H1 (cell line): ENCODE measurements around the gene HACD3. TPM values are rescaled to one million over a fixed set of nuclear protein-coding genes. Genes with fewer than 3 reads are reported as not detected.

Source experiments
- CTCF ChIA-PET: fragments of 300-600 bp; sonication (Branson Sonifier 250); formaldehyde crosslinking; loops from one replicate; lab custom pipeline; 2021; ENCODE audit not compliant: partially characterized antibody; lab: Charles Lee
- POLR2A ChIA-PET: fragments of 300-600 bp; sonication (Branson Sonifier 250); formaldehyde crosslinking; loops from one replicate; lab custom pipeline; 2021; ENCODE audit warnings: inconsistent platforms; ENCODE audit not compliant: partially characterized antibody; lab: Charles Lee
- DNase-seq, 2 experiments: peaks; one replicate each; pipeline versions ENCODE4 v3.0.0 to v3.0.0-alpha.2; 2010 to 2022; ENCODE audit warnings: low spot score in 2 of 2, low read depth in 1 of 2, mixed read lengths in 1 of 2
- FAIRE-seq: peaks from 2 replicates; lab custom pipeline; 2011; peaks lifted over from hg19 to GRCh38; lab: Jason Lieb, UNC
- H2AFZ ChIP-seq: 2 replicates; pipeline ENCODE4 v1.8.1; 2012; ENCODE audit warnings: low read length, inconsistent platforms
- H2AK5ac ChIP-seq: 2 replicates; pipeline ENCODE4 v1.6.1; 2013; ENCODE audit warnings: low read depth, low read length
- H2BK120ac ChIP-seq: replicated peaks from 2 replicates; pipeline ENCODE3; 2013; ENCODE audit warnings: low read depth, low read length, inconsistent platforms
- H2BK12ac ChIP-seq: 2 replicates; pipeline ENCODE4 v1.6.1; 2013; ENCODE audit warnings: low read depth, low read length
- H2BK15ac ChIP-seq: 2 replicates; pipeline ENCODE4 v1.6.1; 2013; ENCODE audit warnings: low read length
- H2BK20ac ChIP-seq: 2 replicates; pipeline ENCODE4 v1.6.1; 2013; ENCODE audit warnings: low read length
- H2BK5ac ChIP-seq: 2 replicates; pipeline ENCODE4 v1.6.1; 2013; ENCODE audit warnings: low read depth, low read length
- H3K14ac ChIP-seq: 2 replicates; pipeline ENCODE4 v1.6.1; 2013; ENCODE audit warnings: inconsistent platforms; ENCODE audit not compliant: insufficient read length
- H3K18ac ChIP-seq: 2 replicates; pipeline ENCODE4 v1.6.1; 2013; ENCODE audit warnings: low read length; ENCODE audit errors: extremely low read depth
- H3K23ac ChIP-seq: 2 replicates; pipeline ENCODE4 v1.6.1; 2013; ENCODE audit warnings: inconsistent platforms; ENCODE audit not compliant: insufficient read length
- H3K23me2 ChIP-seq: 2 replicates; pipeline ENCODE4 v1.6.1; 2013; ENCODE audit warnings: low read depth, low read length
- H3K27ac ChIP-seq: 2 replicates; pipeline ENCODE4 v1.6.1; 2011; ENCODE audit warnings: low read depth, low read length, inconsistent platforms
- H3K27me3 ChIP-seq, 4 experiments: replicated peaks in 1 of 4; 1 replicate in 1 of 4; 2 replicates in 3 of 4; pipeline versions ENCODE4 v1.6.1 to v1.8.1; 2011 to 2013; ENCODE audit warnings: low read length in 3 of 4, mild to moderate bottlenecking in 3 of 4, inconsistent platforms in 2 of 4, mixed read lengths in 2 of 4, moderate library complexity in 1 of 4; ENCODE audit not compliant: control insufficient read depth in 3 of 4, insufficient read depth in 3 of 4; ENCODE audit errors: extremely low read depth in 1 of 4
- H3K36me3 ChIP-seq, 4 experiments: 2 replicates each; pipeline versions ENCODE4 v1.6.1 to v1.8.1; 2011 to 2013; ENCODE audit warnings: mild to moderate bottlenecking in 4 of 4, low read length in 3 of 4, moderate library complexity in 2 of 4, control low read depth in 1 of 4, inconsistent platforms in 1 of 4; ENCODE audit not compliant: insufficient read depth in 4 of 4, control insufficient read depth in 2 of 4
- H3K4ac ChIP-seq: replicated peaks from 2 replicates; pipeline ENCODE3; 2013; ENCODE audit warnings: low read length, low read depth, mixed read lengths, inconsistent platforms; ENCODE audit not compliant: insufficient read length
- H3K4me1 ChIP-seq, 4 experiments: replicated peaks in 1 of 4; 1 replicate in 1 of 4; 2 replicates in 3 of 4; pipeline versions ENCODE4 v1.6.1 to v1.8.1; 2011 to 2013; ENCODE audit warnings: low read length in 3 of 4, inconsistent platforms in 2 of 4, mixed read lengths in 1 of 4; ENCODE audit not compliant: insufficient read depth in 4 of 4, control insufficient read depth in 3 of 4
- H3K4me2 ChIP-seq, 2 experiments: 2 replicates each; pipeline versions ENCODE4 v1.6.1 to v1.8.1; 2011 to 2013; ENCODE audit warnings: low read depth in 2 of 2, low read length in 2 of 2, control low read depth in 1 of 2, inconsistent platforms in 1 of 2, mild to moderate bottlenecking in 1 of 2; ENCODE audit not compliant: insufficient read depth in 1 of 2
- H3K4me3 ChIP-seq, 4 experiments: fragments of 200-600, 300-600 bp in 1 of 4; sonication (generic), shearing (Covaris generic), sonication (Bioruptor Twin) in 1 of 4; 2 replicates each; pipeline versions ENCODE4 v1.5.1 to v1.8.1; 2011 to 2016; ENCODE audit warnings: low read length in 4 of 4, low read depth in 3 of 4, control low read depth in 2 of 4, inconsistent platforms in 2 of 4, mild to moderate bottlenecking in 2 of 4, mixed read lengths in 1 of 4, moderate library complexity in 1 of 4; ENCODE audit not compliant: insufficient read depth in 2 of 4; ENCODE audit errors: extremely low read depth in 1 of 4
- H3K56ac ChIP-seq: replicated peaks from 2 replicates; pipeline ENCODE3; 2013; ENCODE audit warnings: low read depth, mild to moderate bottlenecking, mixed read lengths, low read length, inconsistent platforms; ENCODE audit not compliant: insufficient read length
- H3K79me1 ChIP-seq: 2 replicates; pipeline ENCODE4 v1.6.1; 2013; ENCODE audit warnings: low read depth, low read length, control low read depth
- H3K79me2 ChIP-seq, 2 experiments: 2 replicates each; pipeline versions ENCODE4 v1.6.1 to v1.8.1; 2012 to 2013; ENCODE audit warnings: low read length in 2 of 2, mild to moderate bottlenecking in 2 of 2, inconsistent platforms in 1 of 2; ENCODE audit not compliant: insufficient read depth in 2 of 2, control insufficient read depth in 1 of 2
- H3K9ac ChIP-seq, 4 experiments: replicated peaks in 1 of 4; 1 replicate in 1 of 4; 2 replicates in 3 of 4; pipeline versions ENCODE4 v1.6.1 to v1.8.1; 2011 to 2013; ENCODE audit warnings: low read depth in 3 of 4, low read length in 3 of 4, control low read depth in 2 of 4, mild to moderate bottlenecking in 2 of 4, moderate library complexity in 2 of 4, inconsistent platforms in 1 of 4; ENCODE audit errors: extremely low read depth in 1 of 4
- H3K9me3 ChIP-seq, 2 experiments: 2 replicates each; pipeline versions ENCODE4 v1.6.1 to v1.8.1; 2012 to 2013; ENCODE audit warnings: mild to moderate bottlenecking in 2 of 2, moderate library complexity in 2 of 2, control low read depth in 1 of 2, inconsistent platforms in 1 of 2, low read depth in 1 of 2, low read length in 1 of 2, mixed read lengths in 1 of 2; ENCODE audit not compliant: insufficient read depth in 2 of 2
- H4K20me1 ChIP-seq, 2 experiments: replicated peaks in 1 of 2; 2 replicates each; pipeline versions ENCODE3 to v1.8.1; 2011 to 2013; ENCODE audit warnings: inconsistent platforms in 2 of 2, low read length in 2 of 2, mild to moderate bottlenecking in 1 of 2; ENCODE audit not compliant: insufficient read depth in 2 of 2, control insufficient read depth in 1 of 2
- H4K5ac ChIP-seq: 2 replicates; pipeline ENCODE4 v1.6.1; 2013; ENCODE audit warnings: low read length, low read depth, mixed read lengths, inconsistent platforms; ENCODE audit not compliant: insufficient read length
- H4K8ac ChIP-seq: 2 replicates; pipeline ENCODE4 v1.8.0; 2013; ENCODE audit warnings: mild to moderate bottlenecking, moderate library complexity, low read length, inconsistent platforms; ENCODE audit not compliant: insufficient read depth; ENCODE audit errors: extremely low read depth
- H4K91ac ChIP-seq: replicated peaks from 2 replicates; pipeline ENCODE3; 2013; ENCODE audit warnings: low read length, mixed read lengths, inconsistent platforms; ENCODE audit not compliant: insufficient read length
- BRCA1 ChIP-seq: IDR thresholded peaks from 2 replicates; pipeline ENCODE4 v1.6.1; 2012; ENCODE audit warnings: low read depth, low read length, improper control_type of control experiment
- CREB1 ChIP-seq: IDR thresholded peaks from 2 replicates; pipeline ENCODE4 v1.6.1; 2012; ENCODE audit warnings: inconsistent platforms
- CTCF ChIP-seq, 3 experiments: IDR thresholded peaks; 1 replicate in 2 of 3; 2 replicates in 1 of 3; pipeline versions ENCODE4 v1.5.1 to v1.6.1; 2011; ENCODE audit warnings: low read length in 3 of 3, mild to moderate bottlenecking in 3 of 3, inconsistent platforms in 2 of 3, low read depth in 1 of 3, moderate library complexity in 1 of 3; ENCODE audit not compliant: insufficient read depth in 1 of 3; ENCODE audit errors: control extremely low read depth in 1 of 3
- EP300 ChIP-seq, 2 experiments: IDR thresholded peaks; 1 replicate in 1 of 2; 2 replicates in 1 of 2; pipeline ENCODE4 v1.6.1; 2011 to 2012; ENCODE audit warnings: low read depth in 2 of 2, low read length in 2 of 2, mild to moderate bottlenecking in 2 of 2, borderline replicate concordance in 1 of 2, inconsistent platforms in 1 of 2, moderate library complexity in 1 of 2
- HDAC2 ChIP-seq, 2 experiments: fragments of 300-600 bp in 1 of 2; sonication (generic) in 1 of 2; IDR thresholded peaks; 2 replicates each; pipeline ENCODE4 v1.6.1; 2011 to 2012; ENCODE audit warnings: low read depth in 2 of 2, low read length in 2 of 2, mild to moderate bottlenecking in 2 of 2, moderate library complexity in 2 of 2, borderline replicate concordance in 1 of 2, inconsistent platforms in 1 of 2
- HDAC6 ChIP-seq: IDR thresholded peaks from one replicate; pipeline ENCODE4 v1.7.1; 2012; ENCODE audit warnings: low read depth, mild to moderate bottlenecking, inconsistent platforms, low read length, moderate library complexity
- JUN ChIP-seq: IDR thresholded peaks from 2 replicates; pipeline ENCODE4 v1.6.1; 2011; ENCODE audit warnings: low read depth, mild to moderate bottlenecking, improper control_type of control experiment, low read length
- PHF8 ChIP-seq: fragments of 200-600 bp; sonication (generic); conservative IDR thresholded peaks from 2 replicates; pipeline ENCODE4 v1.7.1; 2012; ENCODE audit warnings: low read depth, mild to moderate bottlenecking, inconsistent platforms, low read length, moderate library complexity
- SIX5 ChIP-seq: IDR thresholded peaks from 2 replicates; pipeline ENCODE4 v1.6.1; 2011; ENCODE audit warnings: mild to moderate bottlenecking, low read depth, low read length
- SP1 ChIP-seq: IDR thresholded peaks from 2 replicates; pipeline ENCODE4 v1.6.1; 2011; ENCODE audit warnings: low read depth, low read length
- TAF1 ChIP-seq: IDR thresholded peaks from 2 replicates; pipeline ENCODE4 v1.6.1; 2011; ENCODE audit warnings: mild to moderate bottlenecking, low read depth, low read length
- polyA plus RNA-seq, 7 experiments: library from polyadenylated mRNA; depleted of rRNA in 3 of 7; stranded (reverse) in 5 of 7; unstranded in 2 of 7; fragments of >200 nt in 5 of 7; fragments of 200-250 nt in 2 of 7; gene quantifications; 1 replicate in 5 of 7; 2 replicates in 1 of 7; 4 replicates in 1 of 7; pipeline versions ENCODE4 v1.2.1 to v1.2.3, GENCODE V29; 2011 to 2013; ENCODE audit warnings: missing spikeins in 2 of 7, mixed read lengths in 2 of 7
- total RNA-seq: library from RNA; stranded (reverse); fragmentation: NEBNext Ultra II Directional; extraction: Animal tissue kit (Norgen Biotek cat#: 25700); gene quantifications from 2 replicates; pipeline ENCODE4 v1.2.1, GENCODE V29; 2021

The HACD3 gene
- total and polyA plus RNA-seq, 2 of the 8 experiments (the other 6 are each of a cell fraction or from before 2014, with no cell fraction given) = 78.8 to 120 TPM

- no peaks in the 10 kb centered on the region; a peak in 1 of 4 replicates for H3K79me2 ChIP-seq
- H3K27me3 ChIP-seq = no peaks in the 10 kb centered on the region
- no peak for DNase-seq
- no peak overlapping the region for H3K14ac ChIP-seq
- peaks cover 24 to 76% (median 53%) of the 10 kb centered on the region in 4 experiments for H3K36me3 ChIP-seq
- CTCF ChIA-PET = no interaction called here
- H4K5ac ChIP-seq = no peak overlapping the region
- no peak for FAIRE-seq
- H2BK15ac ChIP-seq = no peak overlapping the region
- no peak overlapping the region for H3K9ac ChIP-seq
- H2BK20ac ChIP-seq = no peak overlapping the region
- POLR2A ChIA-PET = no interaction called here
- H2BK5ac ChIP-seq = no peak overlapping the region
- no peak overlapping the region for H3K4ac ChIP-seq
- no peak overlapping the region for H3K4me3 ChIP-seq
- H2AFZ ChIP-seq = no peak overlapping the region
- no peaks in the 10 kb centered on the region for H3K23me2 ChIP-seq
- H3K79me1 ChIP-seq = peaks cover 7% of the 10 kb centered on the region
- no peak overlapping the region for H2AK5ac ChIP-seq
- no peak overlapping the region for H3K56ac ChIP-seq
- H4K8ac ChIP-seq = no peak overlapping the region
- H3K18ac ChIP-seq = no peak overlapping the region
- H3K23ac ChIP-seq = no peak overlapping the region
- H3K4me2 ChIP-seq = no peak overlapping the region
- H3K9me3 ChIP-seq = 0 out of 4 replicates have a peak, but pooled peaks cover 0 to under 1% of the 10 kb centered on the region in 2 experiments
- no peak overlapping the region for H3K27ac ChIP-seq
- no peak overlapping the region for H2BK12ac ChIP-seq
- H2BK120ac ChIP-seq = no peak overlapping the region
- no peak overlapping the region for H4K91ac ChIP-seq
- H3K4me1 ChIP-seq = no peaks in the 10 kb centered on the region
- peaks cover 0 to 4% of the 10 kb centered on the region in 2 experiments for H4K20me1 ChIP-seq
- TF ChIP-seq SIX5 (no peak), EP300 (IDR thresholded peaks at IDR 0.05; ENCODE audit: borderline replicate concordance in 1 of 2, low read depth in 2 of 2, low read length in 2 of 2) (no peak), BRCA1 (no peak), TAF1 (no peak), JUN (no peak), SP1 (no peak), PHF8 (no peak), CTCF (IDR thresholded peaks at IDR 0.05; ENCODE audit: control extremely low read depth in 1 of 3, insufficient read depth in 1 of 3, low read depth in 1 of 3, low read length in 3 of 3) (no peak), HDAC6 (no peak), CREB1 (no peak), HDAC2 (IDR thresholded peaks at IDR 0.05; ENCODE audit: borderline replicate concordance in 1 of 2, low read depth in 2 of 2, low read length in 2 of 2) (no peak)
Measured at GRCh38 chr15:65559941-65560340, 29.7 kb downstream of the HACD3 start.
